Thymus (tissue), 11 donors: ENCODE measurements around the gene MSX1. TPM values are rescaled to one million over a fixed set of nuclear protein-coding genes. Genes with fewer than 3 reads are reported as not detected.

Experiments used
- DNase-seq, 9 donors: peaks; one replicate each; pipeline ENCODE4 v3.0.0-alpha.2; 2013; ENCODE audit warnings: low spot score in 9 of 9, low read depth in 6 of 9, missing footprints in 1 of 9
- H3K27ac ChIP-seq, 2 donors: one replicate each; pipeline ENCODE4 v1.5.1; 2013; ENCODE audit warnings: control low read depth in 1 of 2, low read depth in 1 of 2, low read length in 1 of 2, mild to moderate bottlenecking in 1 of 2, moderate library complexity in 1 of 2
- H3K27me3 ChIP-seq, 2 donors: one replicate each; pipeline ENCODE4 v1.5.1; 2013; ENCODE audit warnings: low read length in 1 of 2; ENCODE audit not compliant: control insufficient read depth in 2 of 2, insufficient read depth in 1 of 2
- H3K36me3 ChIP-seq, 2 donors: one replicate each; pipeline ENCODE4 v1.5.1; 2013; ENCODE audit warnings: low read length in 1 of 2, mild to moderate bottlenecking in 1 of 2, moderate library complexity in 1 of 2; ENCODE audit not compliant: control insufficient read depth in 2 of 2, insufficient read depth in 2 of 2
- H3K4me1 ChIP-seq, 2 donors: one replicate each; pipeline ENCODE4 v1.5.1; 2013; ENCODE audit warnings: low read length in 2 of 2; ENCODE audit not compliant: control insufficient read depth in 2 of 2, insufficient read depth in 2 of 2
- H3K4me3 ChIP-seq, 2 donors: one replicate each; pipeline ENCODE4 v1.5.1; 2013; ENCODE audit warnings: low read length in 2 of 2, control low read depth in 1 of 2, mild to moderate bottlenecking in 1 of 2
- H3K9me3 ChIP-seq, 2 donors: one replicate each; pipeline ENCODE4 v1.5.1; 2013; ENCODE audit warnings: low read length in 1 of 2, mild to moderate bottlenecking in 1 of 2; ENCODE audit not compliant: control insufficient read depth in 2 of 2, insufficient read depth in 1 of 2
- WGBS: extraction: QIAGEN DNeasy Blood & Tissue Kit; methylation state at CpG from one replicate; pipeline ENCODE4 v1.1.7; 2013; 5-methylcytosine and 5-hydroxymethylcytosine counted together
- polyA plus RNA-seq: library from polyadenylated mRNA; stranded (reverse); fragments of 200-250 nt; gene quantifications from one replicate; pipeline ENCODE4 v1.2.3, GENCODE V29; 2013
- total RNA-seq: library from RNA; stranded (reverse); fragments of 120-200 nt; gene quantifications from one replicate; pipeline ENCODE4 v1.2.4, GENCODE V29; 2013
- donor health status: healthy.

The MSX1 gene
- total and polyA plus RNA-seq, 2 donors: 0.57 to 1.8 TPM

DNA sequence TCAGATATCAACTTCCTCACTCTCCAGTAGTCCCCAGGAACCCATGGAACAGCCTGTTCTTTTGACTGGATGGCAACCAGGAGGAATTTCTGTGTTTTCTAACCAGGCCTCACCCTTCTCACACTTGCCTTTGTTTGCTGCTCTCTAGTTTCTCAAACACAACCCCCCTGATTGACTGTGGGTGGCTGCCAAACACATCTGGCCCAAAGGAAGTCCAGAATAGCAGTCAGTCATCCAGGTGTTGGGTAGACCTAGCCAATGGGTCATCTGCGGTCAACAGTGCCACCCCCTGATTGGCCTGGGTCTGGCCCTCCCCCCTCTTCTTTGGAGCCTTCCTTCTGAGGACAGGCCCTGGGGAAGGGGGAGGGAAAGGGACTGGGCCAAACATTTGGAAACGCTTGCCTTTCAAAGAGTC lies 53.7 kb downstream of the MSX1 start:
- no peaks in the 10 kb centered on the region for H3K27me3 ChIP-seq
- 95% methylated on average over 2 of the region's 2 CpGs for WGBS
- no peak overlapping the region for H3K4me3 ChIP-seq
- peaks cover 0 to 3% of the 10 kb centered on the region in 2 donors for H3K9me3 ChIP-seq
- H3K27ac ChIP-seq: no peak overlapping the region
- no peaks in the 10 kb centered on the region for H3K36me3 ChIP-seq
- H3K4me1 ChIP-seq: no peaks in the 10 kb centered on the region
- no peak for DNase-seq

Other genes with a start within 250 kb of the MSX1 start
- gene CYTL1, start 159.8 kb downstream of the MSX1 start, total RNA-seq: 2.9 TPM
- 1.4 TPM for gene CYTL1, start 159.8 kb downstream of the MSX1 start, polyA plus RNA-seq
- gene STK32B, start 191.8 kb downstream of the MSX1 start, total RNA-seq: 2.9 TPM
- 4.8 TPM for gene STK32B, start 191.8 kb downstream of the MSX1 start, polyA plus RNA-seq